Loucy (cell line): ENCODE results near the gene C7.

Experiments used
- H2AFZ ChIP-seq: fragments of 200-600 bp; sonication (generic); 2 replicates; pipeline ENCODE4 v1.6.0; 2016; ENCODE audit warnings: antibody characterized with exemption, mild to moderate bottlenecking, low read length, moderate library complexity
- H3F3A ChIP-seq: fragments of 200-600 bp; 2 replicates; pipeline ENCODE4 v1.6.0; 2016; ENCODE audit warnings: antibody characterized with exemption, low read depth, mild to moderate bottlenecking
- H3K27me3 ChIP-seq: fragments of 200-600 bp; sonication (generic); 2 replicates; pipeline ENCODE4 v1.6.1; 2014; ENCODE audit warnings: low read length, mild to moderate bottlenecking; ENCODE audit not compliant: insufficient read depth, poor library complexity, severe bottlenecking
- H3K36me3 ChIP-seq: fragments of 200-600 bp; sonication (generic); 2 replicates; pipeline ENCODE4 v1.6.1; 2016; ENCODE audit warnings: low read length; ENCODE audit not compliant: insufficient read depth
- H3K4me1 ChIP-seq: fragments of 200-600 bp; sonication (generic); 2 replicates; pipeline ENCODE4 v1.5.1; 2014; ENCODE audit warnings: low read length, mild to moderate bottlenecking; ENCODE audit not compliant: insufficient read depth, poor library complexity, severe bottlenecking
- H3K4me2 ChIP-seq: fragments of 200-600 bp; sonication (generic); 2 replicates; pipeline ENCODE4 v1.6.0; 2014; ENCODE audit warnings: antibody characterized with exemption, low read length, low read depth, mild to moderate bottlenecking; ENCODE audit not compliant: poor library complexity, severe bottlenecking
- H3K4me3 ChIP-seq: fragments of 200-600 bp; sonication (generic); 2 replicates; pipeline ENCODE4 v1.5.1; 2014; ENCODE audit warnings: low read length, mild to moderate bottlenecking, mixed read lengths; ENCODE audit not compliant: poor library complexity, severe bottlenecking
- H3K79me2 ChIP-seq: fragments of 200-600 bp; sonication (generic); 2 replicates; pipeline ENCODE4 v1.6.1; 2014; ENCODE audit warnings: low read length; ENCODE audit not compliant: insufficient read depth
- H3K9ac ChIP-seq: fragments of 200-600 bp; sonication (generic); 2 replicates; pipeline ENCODE4 v1.6.0; 2014; ENCODE audit warnings: mild to moderate bottlenecking, low read depth, low read length, moderate library complexity; ENCODE audit not compliant: poor library complexity, severe bottlenecking
- H3K9me2 ChIP-seq: fragments of 200-600 bp; sonication (generic); replicated peaks from 2 replicates; pipeline ENCODE4 v1.6.1; 2016; ENCODE audit warnings: low read depth, low read length, mixed read lengths
- H3K9me3 ChIP-seq: fragments of 200-600 bp; sonication (generic); 2 replicates; pipeline ENCODE4 v1.6.1; 2014; ENCODE audit warnings: mild to moderate bottlenecking, antibody characterized with exemption, low read length, low read depth; ENCODE audit not compliant: insufficient read depth
- H4K20me1 ChIP-seq: fragments of 200-600 bp; sonication (generic); 2 replicates; pipeline ENCODE4 v1.6.0; 2014; ENCODE audit warnings: antibody characterized with exemption, low read length, mild to moderate bottlenecking; ENCODE audit not compliant: insufficient read depth, poor library complexity, severe bottlenecking
- CTCF ChIP-seq: fragments of 200-600 bp; sonication (generic); conservative IDR thresholded peaks from 2 replicates; pipeline ENCODE4 v1.5.1; 2014; ENCODE audit warnings: mild to moderate bottlenecking, antibody characterized with exemption, low read length
- EZH2phosphoT487 ChIP-seq: fragments of 200-600 bp; IDR thresholded peaks from 2 replicates; pipeline ENCODE4 v1.6.1; 2018; ENCODE audit warnings: antibody characterized with exemption, mild to moderate bottlenecking, moderate library complexity, borderline replicate concordance

The C7 gene

GRCh38 chr5:40916226-40916625 is 6.9 kb downstream of the C7 start:
- Histone ChIP-seq H3K36me3 (no peaks in the 10 kb centered on the region), H2AFZ (no peak overlapping the region), H3K79me2 (no peaks in the 10 kb centered on the region), H4K20me1 (no peaks in the 10 kb centered on the region), H3F3A (no peaks in the 10 kb centered on the region), H3K4me3 (no peak overlapping the region), H3K4me2 (no peak overlapping the region), H3K4me1 (no peaks in the 10 kb centered on the region), H3K9ac (no peak overlapping the region), H3K27me3 (no peaks in the 10 kb centered on the region), H3K9me2 (no peaks in the 10 kb centered on the region), H3K9me3 (no peaks in the 10 kb centered on the region)
- no peak for TF ChIP-seq CTCF
- TF ChIP-seq EZH2phosphoT487: no peak

- Histone ChIP-seq H3K9me2 (no peaks in the 10 kb centered on the region), H3K79me2 (no peaks in the 10 kb centered on the region), H3K36me3 (no peaks in the 10 kb centered on the region), H3K4me3 (no peak overlapping the region), H2AFZ (no peak overlapping the region), H3K4me2 (no peak overlapping the region), H3K9ac (no peak overlapping the region), H3F3A (no peaks in the 10 kb centered on the region), H3K9me3 (no peaks in the 10 kb centered on the region), H3K4me1 (no peaks in the 10 kb centered on the region), H4K20me1 (no peaks in the 10 kb centered on the region), H3K27me3 (no peaks in the 10 kb centered on the region)
- TF ChIP-seq EZH2phosphoT487: no peak
- TF ChIP-seq CTCF: no peak
These were observed 19.7 kb downstream of the C7 start for GRCh38 chr5:40928886-40929448.

GRCh38 chr5:40932766-40933165 is 23.5 kb downstream of the C7 start:
- H3K27me3 ChIP-seq: no peaks in the 10 kb centered on the region
- no peaks in the 10 kb centered on the region for H3K9me2 ChIP-seq
- H3K4me1 ChIP-seq: no peaks in the 10 kb centered on the region
- H4K20me1 ChIP-seq: no peaks in the 10 kb centered on the region
- H3K36me3 ChIP-seq: no peaks in the 10 kb centered on the region
- no peaks in the 10 kb centered on the region for H3K9me3 ChIP-seq
- no peak overlapping the region for H2AFZ ChIP-seq
- H3K79me2 ChIP-seq: no peaks in the 10 kb centered on the region
- H3K4me2 ChIP-seq: no peak overlapping the region
- no peak for TF ChIP-seq EZH2phosphoT487
- no peak for TF ChIP-seq CTCF
- no peak overlapping the region for H3K4me3 ChIP-seq
- no peaks in the 10 kb centered on the region for H3F3A ChIP-seq
- no peak overlapping the region for H3K9ac ChIP-seq
